ENCODE measurements around the gene STN1. TPM values are rescaled to one million over a fixed set of nuclear protein-coding genes. Genes with fewer than 3 reads are reported as not detected.

STN1 gene
- total RNA-seq, 1 experiment from 2014 or later = 16.1 TPM

- Mint-ChIP-seq H3K27ac (ENCODE audit: unreplicated experiment) (no peak overlapping the region), H3K4me1 (ENCODE audit: low read depth, unreplicated experiment) (peaks cover 42% of the 10 kb centered on the region), H3K4me3 (ENCODE audit: unreplicated experiment) (no peak overlapping the region), H3K9me3 (ENCODE audit: unreplicated experiment) (no peaks in the 10 kb centered on the region), H3K36me3 (ENCODE audit: insufficient read depth, unreplicated experiment) (no peaks in the 10 kb centered on the region), H3K27me3 (ENCODE audit: insufficient read depth, unreplicated experiment) (no peaks in the 10 kb centered on the region)
- H3K36me3 ChIP-seq (ENCODE audit: control insufficient read depth, insufficient read depth, low read length) = no peaks in the 10 kb centered on the region
- intact Hi-C loops (cut with micrococcal nuclease; ENCODE audit: unreplicated experiment) = no loop called here
- CTCF ChIA-PET = no interaction called here
- H3K27me3 ChIP-seq (replicated peaks; ENCODE audit: control insufficient read depth, insufficient read depth, low read length) = no peaks in the 10 kb centered on the region
- H3K4me1 ChIP-seq = peaks cover 43% of the 10 kb centered on the region
- TF ChIP-seq CTCF (IDR thresholded peaks at IDR 0.05; ENCODE audit: insufficient read depth in 1 of 2, low read depth in 1 of 2, low read length in 1 of 2, severe bottlenecking in 1 of 2, unreplicated experiment in 1 of 2) = no peak
- H3K4me3 ChIP-seq (ENCODE audit: low read depth, low read length) = no peak overlapping the region
- no TSS peak for BruUV-seq (replicated peaks)
- POLR2A ChIA-PET = no interaction called here
- DNase-seq = no peak
- no peaks in the 10 kb centered on the region for H3K9me3 ChIP-seq
Measured at GRCh38 chr10:103934308-103934707, 16.3 kb upstream of the STN1 start.

- no peak overlapping the region for H3K4me3 Mint-ChIP-seq (ENCODE audit: unreplicated experiment)
Measured at GRCh38 chr10:103933557-103934121, 15.7 kb upstream of the STN1 start.

DNA sequence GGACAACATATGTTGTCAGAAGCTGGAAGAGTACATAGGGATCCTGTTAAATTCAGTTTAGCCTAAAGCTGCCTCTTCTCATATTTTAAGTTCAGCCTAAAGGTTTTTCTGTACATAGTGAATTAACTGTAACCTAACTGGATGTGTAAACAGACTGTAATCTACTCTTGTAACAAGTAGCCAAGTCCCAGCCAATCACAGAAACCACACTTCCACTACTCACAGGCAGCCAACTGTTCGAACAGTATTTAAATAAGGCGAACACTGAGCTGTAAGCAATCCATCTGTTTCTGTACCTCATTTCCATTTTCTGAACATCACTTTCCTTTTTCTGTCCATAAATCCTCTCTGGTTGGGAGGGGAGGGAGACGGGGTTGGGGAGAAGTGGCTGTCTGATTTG, 15.0 kb upstream of the STN1 start:
- Histone ChIP-seq H3K4me3 (ENCODE audit: low read depth, low read length) (no peak overlapping the region), H3K9me3 (no peaks in the 10 kb centered on the region), H3K4me1 (peaks cover 48% of the 10 kb centered on the region), H3K27me3 (replicated peaks; ENCODE audit: control insufficient read depth, insufficient read depth, low read length) (no peaks in the 10 kb centered on the region), H3K36me3 (ENCODE audit: control insufficient read depth, insufficient read depth, low read length) (no peaks in the 10 kb centered on the region)
- TF ChIP-seq CTCF (IDR thresholded peaks at IDR 0.05; ENCODE audit: insufficient read depth in 1 of 2, low read depth in 1 of 2, low read length in 1 of 2, severe bottlenecking in 1 of 2, unreplicated experiment in 1 of 2) = no peak
- no peaks in the 10 kb centered on the region for H3K27me3 Mint-ChIP-seq (ENCODE audit: insufficient read depth, unreplicated experiment)
- no peak overlapping the region for H3K27ac Mint-ChIP-seq (ENCODE audit: unreplicated experiment)
- no TSS peak for BruUV-seq (replicated peaks)
- no peak for DNase-seq
- ChIA-PET POLR2A (no interaction called here), CTCF (no interaction called here)
- H3K9me3 Mint-ChIP-seq (ENCODE audit: unreplicated experiment) = no peaks in the 10 kb centered on the region
- H3K4me1 Mint-ChIP-seq (ENCODE audit: low read depth, unreplicated experiment) = peaks cover 46% of the 10 kb centered on the region
- intact Hi-C loops (cut with micrococcal nuclease; ENCODE audit: unreplicated experiment) = no loop called here
- H3K4me3 Mint-ChIP-seq (ENCODE audit: unreplicated experiment) = no peak overlapping the region
- no peaks in the 10 kb centered on the region for H3K36me3 Mint-ChIP-seq (ENCODE audit: insufficient read depth, unreplicated experiment)

More at GRCh38 chr10:103933557-103934121, 15.7 kb upstream of the STN1 start:
- Histone ChIP-seq H3K4me3 (ENCODE audit: low read depth, low read length) (no peak overlapping the region), H3K4me1 (peaks cover 43% of the 10 kb centered on the region), H3K27me3 (replicated peaks; ENCODE audit: control insufficient read depth, insufficient read depth, low read length) (no peaks in the 10 kb centered on the region), H3K36me3 (ENCODE audit: control insufficient read depth, insufficient read depth, low read length) (no peaks in the 10 kb centered on the region), H3K9me3 (no peaks in the 10 kb centered on the region)
- Mint-ChIP-seq H3K27me3 (ENCODE audit: insufficient read depth, unreplicated experiment) (no peaks in the 10 kb centered on the region), H3K9me3 (ENCODE audit: unreplicated experiment) (no peaks in the 10 kb centered on the region), H3K27ac (ENCODE audit: unreplicated experiment) (no peak overlapping the region), H3K36me3 (ENCODE audit: insufficient read depth, unreplicated experiment) (no peaks in the 10 kb centered on the region), H3K4me1 (ENCODE audit: low read depth, unreplicated experiment) (peaks cover 42% of the 10 kb centered on the region)
- no peak for TF ChIP-seq CTCF (IDR thresholded peaks at IDR 0.05; ENCODE audit: insufficient read depth in 1 of 2, low read depth in 1 of 2, low read length in 1 of 2, severe bottlenecking in 1 of 2, unreplicated experiment in 1 of 2)
- POLR2A ChIA-PET = no interaction called here
- no peak for DNase-seq
- BruUV-seq (replicated peaks) = no TSS peak
- CTCF ChIA-PET = no interaction called here
- intact Hi-C loops (cut with micrococcal nuclease; ENCODE audit: unreplicated experiment) = no loop called here
